SKM-1 (cell line): ENCODE measurements around the gene ADGRG4.
"Not testable (repeated sequence)": the region's sequence is repeated elsewhere in the genome, so short reads cannot be mapped to it uniquely, and the experiment has no call there.

Experiments used
- DNase-seq: peaks from one replicate; lab custom pipeline; 2025; ENCODE audit not compliant: unreplicated experiment; lab: John Stamatoyannopoulos, UW

ADGRG4 gene

GRCh38 chrX:136380010-136380769 lies 79.4 kb downstream of the ADGRG4 start:
- no peak for DNase-seq

DNA sequence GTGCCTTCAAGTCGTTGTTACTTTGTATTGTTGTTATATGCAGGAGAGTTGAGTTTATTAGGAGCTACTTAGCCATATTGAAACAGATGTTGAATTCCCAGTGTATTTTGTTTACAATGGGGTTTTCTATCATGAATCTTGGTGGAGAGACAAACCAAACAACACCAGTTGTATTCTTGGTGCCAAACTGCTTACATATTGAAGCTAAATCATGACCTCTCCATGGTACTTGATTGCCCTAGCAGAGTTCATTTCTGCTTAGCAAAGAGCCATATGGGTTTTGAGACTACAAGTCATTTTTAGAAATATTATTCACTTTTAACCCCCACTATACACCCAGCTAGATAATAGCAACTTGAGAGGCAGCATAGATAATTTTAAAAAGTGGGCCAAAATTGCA lies 85.4 kb downstream of the ADGRG4 start:
- DNase-seq = no peak

DNA sequence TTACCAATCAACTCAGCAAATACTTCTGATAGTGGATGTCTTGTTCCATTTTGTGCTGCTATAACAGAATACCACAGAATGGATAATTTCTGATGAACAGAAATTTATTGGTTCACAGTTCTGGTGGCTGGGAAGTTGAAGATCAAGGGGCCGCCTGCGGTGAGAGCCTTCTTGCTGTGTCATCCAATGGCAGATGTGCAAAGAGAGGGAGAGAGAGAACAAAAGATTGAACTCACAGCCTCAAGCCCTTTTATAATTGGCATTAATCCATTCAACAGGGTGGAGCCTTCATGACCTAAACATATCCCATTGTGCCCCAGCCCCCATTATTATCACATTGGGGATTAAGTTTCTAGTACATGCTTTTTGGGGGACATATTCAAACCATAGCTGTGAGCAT lies 86.1 kb downstream of the ADGRG4 start:
- no peak for DNase-seq

DNA sequence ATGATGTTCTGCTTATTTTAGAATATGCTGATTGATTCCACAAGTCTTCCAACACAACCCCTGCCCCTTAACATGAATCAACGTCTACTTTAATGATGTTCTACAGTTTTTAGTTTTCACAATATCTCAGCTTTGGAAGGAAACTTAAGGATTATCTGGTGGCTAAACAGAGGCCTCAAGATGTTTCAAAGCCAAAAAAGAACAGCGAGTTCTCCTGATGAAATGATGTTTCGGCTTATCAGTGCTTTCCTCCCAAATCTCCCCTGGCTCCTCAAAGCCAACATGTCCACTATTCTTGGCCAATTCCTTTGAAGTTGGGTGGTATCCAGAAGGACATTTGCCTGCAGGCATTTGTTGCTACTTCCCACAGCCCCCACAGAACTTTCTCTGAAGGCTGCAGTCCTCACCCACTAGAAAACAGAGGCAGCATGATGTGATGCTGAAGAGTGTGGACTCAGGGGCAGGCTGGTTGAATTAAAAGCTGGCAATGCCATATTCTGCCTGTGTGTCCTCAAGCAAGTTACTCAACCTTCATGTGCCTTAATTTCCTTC lies 87.3 kb downstream of the ADGRG4 start:
- no peak for DNase-seq

DNA sequence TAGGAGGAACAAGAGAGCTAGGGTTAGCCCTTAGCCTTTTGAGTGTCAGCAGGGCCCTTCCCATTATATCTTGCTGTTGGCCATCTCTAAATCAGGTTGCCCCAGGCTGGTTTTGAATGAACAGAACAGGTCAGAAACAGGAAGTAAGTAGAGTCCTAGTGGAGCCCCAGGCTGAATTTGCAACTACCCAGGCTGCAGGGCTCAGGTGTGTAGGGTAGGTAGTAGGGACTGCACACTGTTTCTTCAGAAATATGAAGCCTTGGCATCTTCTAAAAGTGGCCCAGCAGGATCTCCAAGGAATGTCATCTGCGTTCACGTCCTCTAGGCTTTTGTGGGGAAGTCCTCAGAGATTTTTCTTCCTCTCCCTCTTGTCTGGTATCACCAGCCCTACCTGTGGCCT lies 90.2 kb downstream of the ADGRG4 start:
- no peak for DNase-seq

DNA sequence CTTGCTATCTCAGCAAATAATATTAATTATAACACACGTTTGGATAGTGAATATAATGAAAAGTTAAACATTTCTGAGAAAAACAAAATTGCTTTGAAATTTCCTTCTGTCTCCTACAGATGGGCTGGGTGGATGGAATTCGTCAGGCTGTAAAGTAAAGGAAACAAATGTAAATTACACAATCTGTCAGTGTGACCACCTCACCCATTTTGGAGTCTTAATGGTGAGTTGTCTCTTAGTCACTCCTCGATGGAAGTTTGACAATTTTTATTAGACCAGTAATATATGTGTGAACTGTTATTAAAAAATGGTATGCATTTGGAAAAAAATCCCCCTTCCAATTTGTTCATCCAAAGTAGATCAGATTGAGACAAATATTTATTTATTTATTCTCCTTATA lies 94.5 kb downstream of the ADGRG4 start:
- no peak for DNase-seq

DNA sequence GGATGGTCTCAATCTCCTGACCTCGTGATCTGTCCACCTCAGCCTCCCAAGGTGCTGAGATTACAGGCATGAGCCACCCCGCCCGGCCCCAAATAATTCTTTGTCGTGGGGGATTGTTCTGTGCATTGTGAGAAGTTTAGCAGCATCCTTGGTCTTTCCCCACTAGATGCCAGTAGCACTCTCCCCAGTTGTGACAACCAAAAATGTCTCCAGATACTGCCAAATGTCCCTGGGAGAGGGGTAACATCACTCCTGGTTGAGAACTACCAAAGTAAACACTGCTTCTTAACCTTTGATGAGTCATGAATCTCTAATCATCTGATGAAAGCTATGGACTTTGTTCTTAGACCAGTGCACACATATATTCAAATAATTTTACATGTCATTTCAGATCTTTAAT lies 96.2 kb downstream of the ADGRG4 start:
- DNase-seq = no peak

GRCh38 chrX:136405126-136405525 lies 104.4 kb downstream of the ADGRG4 start:
- DNase-seq = no peak

- DNase-seq = no peak
Observed at GRCh38 chrX:136417806-136418205, 117.0 kb downstream of the ADGRG4 start.

GRCh38 chrX:136421338-136421737 lies 120.6 kb downstream of the ADGRG4 start:
- no peak for DNase-seq

- no peak for DNase-seq
Observed at GRCh38 chrX:136423724-136424123, 123.0 kb downstream of the ADGRG4 start.

DNA sequence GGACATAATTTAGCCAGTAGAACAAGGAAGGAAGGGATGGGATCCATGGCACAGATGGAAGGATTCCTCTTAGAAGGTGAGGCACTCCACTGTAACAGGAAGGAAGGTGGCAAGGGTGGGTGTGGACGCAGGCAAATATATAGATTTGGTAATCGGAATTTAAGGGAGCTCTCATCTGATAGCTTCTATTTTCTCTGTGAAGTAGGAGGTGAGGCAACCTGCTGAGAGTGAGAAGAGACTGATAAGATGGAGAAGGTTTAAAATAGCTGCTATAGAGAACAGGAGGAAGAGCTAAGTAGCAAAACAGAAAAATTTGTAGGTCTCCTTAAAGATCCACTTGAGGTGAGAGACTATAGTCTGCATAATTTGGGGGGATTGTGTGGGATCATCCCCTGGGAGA lies 125.2 kb downstream of the ADGRG4 start:
- no peak for DNase-seq

- DNase-seq = no peak
Observed at GRCh38 chrX:136431625-136432024, 130.9 kb downstream of the ADGRG4 start.

- no peak for DNase-seq
Observed at GRCh38 chrX:136437774-136438173, 137.0 kb downstream of the ADGRG4 start.

DNA sequence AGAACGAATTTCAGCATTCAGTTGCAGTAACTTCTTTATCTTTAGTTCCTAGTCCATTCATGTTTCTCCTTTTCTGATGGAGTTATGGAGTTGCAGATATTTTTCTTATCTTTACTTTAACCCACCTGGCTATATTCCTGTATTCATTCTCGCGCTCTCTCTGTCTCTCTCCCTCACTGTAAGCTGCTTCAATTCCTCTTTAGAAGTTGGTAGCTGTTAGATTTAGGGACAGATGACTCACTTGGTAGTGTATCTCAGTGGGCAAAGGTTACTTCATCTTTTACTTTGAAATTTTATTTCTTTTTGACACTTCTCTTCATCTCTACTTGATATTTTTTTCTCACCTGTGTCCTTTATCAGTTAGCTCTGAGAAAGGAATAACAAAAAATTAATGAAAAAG lies 137.4 kb downstream of the ADGRG4 start:
- DNase-seq = no peak

DNA sequence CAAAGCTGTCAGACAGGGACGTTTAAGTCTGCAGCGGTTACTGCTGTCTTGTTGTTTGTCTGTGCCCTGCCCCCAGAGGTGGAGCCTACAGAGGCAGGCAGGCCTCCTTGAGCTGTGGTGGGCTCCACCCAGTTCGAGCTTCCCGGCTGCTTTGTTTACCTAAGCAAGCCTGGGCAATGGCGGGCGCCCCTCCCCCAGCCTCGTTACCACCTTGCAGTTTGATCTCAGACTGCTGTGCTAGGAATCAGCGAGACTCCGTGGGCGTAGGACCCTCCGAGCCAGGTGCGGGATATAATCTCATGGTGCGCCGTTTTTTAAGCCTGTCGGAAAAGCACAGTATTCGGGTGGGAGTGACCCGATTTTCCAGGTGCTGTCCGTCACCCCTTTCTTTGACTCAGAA lies 144.9 kb downstream of the ADGRG4 start:
- not testable (repeated sequence) for DNase-seq

DNA sequence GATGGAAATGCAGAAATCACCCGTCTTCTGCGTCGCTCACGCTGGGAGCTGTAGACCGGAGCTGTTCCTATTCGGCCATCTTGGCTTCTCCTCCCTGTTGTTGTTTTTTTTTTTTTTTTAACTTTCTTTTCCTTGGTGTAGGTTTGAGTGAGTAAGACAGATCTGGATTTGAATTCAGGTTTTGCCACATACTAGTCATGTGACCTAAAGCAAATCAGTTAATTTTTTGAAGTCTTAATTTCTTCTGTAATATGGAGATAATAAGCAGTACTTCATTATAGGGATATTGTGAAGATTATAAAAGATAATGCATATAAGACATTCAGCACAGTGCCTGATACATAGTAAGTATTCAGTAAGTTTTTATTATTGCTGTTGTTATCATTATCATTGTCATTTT lies 145.4 kb downstream of the ADGRG4 start:
- DNase-seq = no peak

- DNase-seq = no peak
Observed at GRCh38 chrX:136447308-136447707, 146.5 kb downstream of the ADGRG4 start.

DNA sequence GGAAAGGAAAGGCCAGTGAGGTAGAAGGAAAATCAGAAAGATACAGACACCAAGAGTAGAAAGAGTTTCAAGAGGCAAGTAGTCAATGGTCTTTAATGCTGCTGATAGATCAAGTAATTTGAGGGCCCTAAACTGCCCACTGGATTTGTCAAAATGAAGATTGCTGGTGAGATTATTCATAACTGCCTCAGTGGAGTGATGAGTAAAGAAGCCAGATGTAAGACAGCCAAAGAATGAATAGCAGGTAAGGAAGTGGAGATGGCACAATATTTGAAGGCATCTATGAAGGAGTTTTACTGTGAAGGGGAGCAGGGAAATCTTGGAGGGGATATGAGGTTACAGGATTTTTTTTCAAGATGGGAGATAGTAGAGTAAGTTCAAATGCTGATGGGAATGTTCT lies 147.2 kb downstream of the ADGRG4 start:
- no peak for DNase-seq

DNA sequence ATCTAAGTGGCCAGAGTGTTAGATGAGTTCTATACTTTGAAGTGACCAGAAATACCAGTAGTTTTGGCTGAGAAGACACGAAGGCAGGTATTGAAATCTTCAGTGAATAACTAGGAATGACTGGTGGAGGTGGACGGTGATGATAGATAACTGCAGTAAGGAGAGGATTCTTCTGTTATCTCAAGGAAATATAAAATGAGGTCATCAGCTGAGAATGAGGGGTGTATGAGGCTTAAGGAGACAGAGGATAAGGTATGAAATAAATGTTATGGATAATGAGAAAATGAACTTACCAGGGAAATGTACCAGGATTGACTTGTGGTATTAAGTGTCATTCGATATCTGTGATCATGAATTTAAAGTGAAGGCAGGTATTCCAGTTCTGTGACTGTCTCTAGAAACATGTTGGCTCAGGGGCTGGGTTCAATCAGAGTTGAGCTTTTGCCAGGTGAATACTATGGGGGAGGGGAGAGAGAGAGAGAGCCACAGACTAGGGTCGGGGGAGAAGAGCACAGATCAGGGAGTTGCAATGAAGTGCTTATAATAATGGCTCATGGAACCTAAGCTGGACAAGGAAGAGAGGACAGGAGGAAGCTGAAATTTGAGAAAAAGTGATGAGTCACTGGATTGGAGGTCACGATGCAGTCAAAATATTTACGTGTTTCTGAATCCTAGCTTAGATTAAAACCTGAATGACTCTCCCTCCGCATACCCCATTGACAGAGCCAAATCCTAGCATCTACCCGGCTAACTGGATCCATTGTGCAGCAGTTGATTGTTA lies 149.5 kb downstream of the ADGRG4 start:
- no peak for DNase-seq

DNA sequence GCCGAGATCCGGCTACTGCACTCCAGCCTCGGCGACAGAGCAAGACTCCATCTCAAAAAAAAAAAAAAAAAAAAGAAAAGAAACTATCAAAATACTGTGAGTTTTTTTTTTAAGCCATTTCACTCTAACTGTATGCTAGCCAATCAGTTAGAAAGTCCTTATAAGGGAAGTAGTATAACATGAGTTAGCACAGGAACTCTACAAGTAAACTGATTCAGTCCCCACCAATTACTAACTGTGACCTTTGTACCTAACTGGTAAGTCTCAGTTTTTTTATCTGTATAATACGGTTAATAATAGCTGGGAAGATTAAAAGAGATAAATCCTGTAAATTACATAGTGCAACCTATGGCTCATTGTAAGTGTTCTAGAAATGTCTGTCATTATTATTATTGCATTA lies 151.9 kb downstream of the ADGRG4 start:
- no peak for DNase-seq

DNA sequence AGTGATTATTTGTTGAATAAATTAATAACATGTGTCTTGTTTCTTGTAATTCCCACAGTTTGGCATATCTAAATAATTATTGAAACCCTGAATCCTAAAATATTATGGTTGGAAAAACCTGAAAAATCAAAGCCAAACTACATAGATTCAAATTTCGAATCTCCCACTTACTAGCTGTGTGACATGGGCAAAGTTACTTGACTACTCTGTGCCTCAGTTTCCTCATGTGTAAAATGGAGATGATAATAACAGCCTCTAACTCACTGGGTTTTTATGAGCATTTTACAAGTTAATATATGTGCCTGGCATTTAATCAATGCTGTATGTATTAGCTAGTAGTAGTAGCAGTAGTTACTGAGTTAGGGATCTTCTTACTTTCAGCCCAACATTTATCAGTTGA lies 152.4 kb downstream of the ADGRG4 start:
- no peak for DNase-seq
